ENCODE measurements around the gene ZNF646. TPM values are rescaled to one million over a fixed set of nuclear protein-coding genes. Genes with fewer than 3 reads are reported as not detected.

ZNF646 gene
- total RNA-seq, 2 experiments from 2014 or later, result 30.1 to 33.8 TPM

DNA sequence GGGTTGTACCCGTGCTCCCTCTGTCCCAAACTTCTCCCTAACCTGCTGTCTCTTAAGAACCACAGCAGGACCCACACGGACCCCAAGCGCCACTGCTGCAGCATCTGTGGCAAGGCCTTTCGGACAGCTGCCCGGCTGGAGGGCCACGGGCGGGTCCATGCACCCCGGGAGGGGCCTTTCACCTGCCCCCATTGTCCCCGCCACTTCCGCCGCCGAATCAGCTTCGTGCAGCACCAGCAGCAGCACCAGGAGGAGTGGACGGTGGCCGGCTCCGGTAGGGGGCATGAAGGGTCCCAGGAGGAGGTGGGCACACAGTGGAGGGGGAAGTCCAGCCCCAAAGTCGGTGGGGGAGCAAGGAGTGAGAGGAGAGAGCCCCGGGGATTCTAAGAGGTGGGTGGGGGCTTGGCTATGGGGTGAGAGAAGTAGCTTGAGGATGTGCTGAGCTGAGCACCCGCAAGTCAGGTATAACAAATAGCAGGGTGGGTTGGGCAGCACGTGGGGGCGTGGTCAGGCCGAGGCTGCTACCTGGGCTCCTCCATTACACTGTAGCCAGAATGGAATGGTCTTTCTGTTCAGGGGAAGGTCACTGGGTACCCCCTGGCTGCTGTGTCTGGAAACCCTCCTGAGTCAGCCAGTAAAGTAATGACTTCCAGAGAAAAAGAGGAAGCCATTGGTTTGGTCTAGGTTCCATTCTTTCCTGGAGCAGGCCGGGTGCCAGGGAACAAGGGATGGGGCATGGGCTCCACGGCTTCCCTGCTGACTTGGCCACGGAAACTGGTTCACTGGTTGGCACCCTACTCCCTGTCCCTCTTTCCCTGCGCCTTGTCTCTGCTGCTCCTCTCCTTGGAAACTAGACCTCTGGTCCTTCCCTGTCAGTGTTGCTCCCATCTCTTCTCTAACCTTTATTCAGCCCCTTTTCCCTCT lies 7.5 kb downstream of the ZNF646 start:
- no peaks in the 10 kb centered on the region for H3K4me1 ChIP-seq (ENCODE audit: insufficient read depth, low read length, poor library complexity, severe bottlenecking)
- H3K36me3 ChIP-seq (ENCODE audit: insufficient read depth, low read length), result peaks cover 75% of the 10 kb centered on the region
- TF ChIP-seq EZH2phosphoT487 (IDR thresholded peaks at IDR 0.05; ENCODE audit: borderline replicate concordance, low read depth, low read length), result no peak
- TF ChIP-seq CTCF (conservative IDR thresholded peaks at IDR 0.05; ENCODE audit: low read length), result no peak
- ChIA-PET POLR2A (no interaction called here), CTCF (ENCODE audit: unreplicated experiment) (no interaction called here)
- H3K79me2 ChIP-seq (ENCODE audit: insufficient read depth, low read depth, low read length), result no peaks in the 10 kb centered on the region
- no peak for DNase-seq (ENCODE audit: low spot score)
- no TSS peak for BruUV-seq (replicated peaks)
- no peaks in the 10 kb centered on the region for H3K9me3 ChIP-seq (ENCODE audit: low read length)
- no peak overlapping the region for H3K4me2 ChIP-seq (ENCODE audit: low read length)
- H3K9me2 ChIP-seq (ENCODE audit: insufficient read depth, low read length), result no peaks in the 10 kb centered on the region
- no peak overlapping the region for H2AFZ ChIP-seq (ENCODE audit: low read length)
- H4K20me1 ChIP-seq (ENCODE audit: insufficient read depth, low read length), result no peaks in the 10 kb centered on the region
- no peak overlapping the region for H3K27ac ChIP-seq (ENCODE audit: low read depth, low read length, poor library complexity, severe bottlenecking)
- intact Hi-C loops (cut with micrococcal nuclease; ENCODE audit: unreplicated experiment), result no loop called here
- H3K4me3 ChIP-seq (ENCODE audit: low read depth, low read length, poor library complexity, severe bottlenecking), result no peak overlapping the region

DNA sequence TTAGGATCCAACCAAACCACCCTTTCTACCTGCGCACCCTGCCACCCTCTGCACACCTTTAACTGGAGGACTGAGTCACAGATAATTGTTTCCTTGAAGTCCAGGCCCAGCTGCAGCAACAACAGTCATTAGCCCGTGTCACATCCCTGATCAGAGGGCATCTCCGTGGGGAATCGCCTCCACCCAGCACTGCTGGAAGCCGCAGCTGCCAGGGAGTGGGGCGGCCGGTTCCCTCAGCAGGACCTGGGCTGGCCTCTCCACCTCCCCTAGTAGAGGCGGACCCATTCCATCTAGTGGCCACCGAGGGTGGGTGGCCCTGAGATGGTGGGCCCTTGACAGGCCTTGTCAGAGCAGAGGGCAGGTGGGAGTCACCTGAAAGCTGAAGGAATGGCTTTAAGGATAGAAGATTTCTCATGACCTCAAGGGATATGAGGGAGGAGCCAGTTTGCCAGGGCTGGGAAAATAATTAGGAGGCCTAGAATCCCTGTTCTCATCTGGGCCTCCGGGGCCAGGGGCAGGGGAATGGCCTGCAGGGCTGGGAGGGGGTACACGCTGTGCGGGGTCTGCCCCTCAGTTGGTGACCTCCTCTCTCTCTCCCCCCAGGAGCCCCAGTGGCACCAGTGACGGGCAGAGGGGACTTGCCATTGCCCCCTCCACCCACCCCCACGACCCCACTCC lies 8.3 kb downstream of the ZNF646 start:
- no peaks in the 10 kb centered on the region for H3K9me3 ChIP-seq (ENCODE audit: low read length)
- no peaks in the 10 kb centered on the region for H3K79me2 ChIP-seq (ENCODE audit: insufficient read depth, low read depth, low read length)
- DNase-seq (ENCODE audit: low spot score), result no peak
- H3K4me1 ChIP-seq (ENCODE audit: insufficient read depth, low read length, poor library complexity, severe bottlenecking), result no peaks in the 10 kb centered on the region
- H3K4me3 ChIP-seq (ENCODE audit: low read depth, low read length, poor library complexity, severe bottlenecking), result no peak overlapping the region
- ChIA-PET CTCF (ENCODE audit: unreplicated experiment) (no interaction called here), POLR2A (no interaction called here)
- TF ChIP-seq CTCF (conservative IDR thresholded peaks at IDR 0.05; ENCODE audit: low read length) (no peak), EZH2phosphoT487 (IDR thresholded peaks at IDR 0.05; ENCODE audit: borderline replicate concordance, low read depth, low read length) (no peak)
- no peaks in the 10 kb centered on the region for H4K20me1 ChIP-seq (ENCODE audit: insufficient read depth, low read length)
- no peak overlapping the region for H3K4me2 ChIP-seq (ENCODE audit: low read length)
- H2AFZ ChIP-seq (ENCODE audit: low read length), result no peak overlapping the region
- BruUV-seq (replicated peaks), result no TSS peak
- peaks cover 74% of the 10 kb centered on the region for H3K36me3 ChIP-seq (ENCODE audit: insufficient read depth, low read length)
- no peaks in the 10 kb centered on the region for H3K9me2 ChIP-seq (ENCODE audit: insufficient read depth, low read length)
- intact Hi-C loops (cut with micrococcal nuclease; ENCODE audit: unreplicated experiment), result no loop called here
- no peak overlapping the region for H3K27ac ChIP-seq (ENCODE audit: low read depth, low read length, poor library complexity, severe bottlenecking)

GRCh38 chr16:31083081-31083480 lies 8.9 kb downstream of the ZNF646 start:
- BruUV-seq (replicated peaks), result no TSS peak
- H3K4me3 ChIP-seq (ENCODE audit: low read depth, low read length, poor library complexity, severe bottlenecking), result no peak overlapping the region
- H3K4me2 ChIP-seq (ENCODE audit: low read length), result no peak overlapping the region
- TF ChIP-seq EZH2phosphoT487 (IDR thresholded peaks at IDR 0.05; ENCODE audit: borderline replicate concordance, low read depth, low read length), result no peak
- TF ChIP-seq CTCF (conservative IDR thresholded peaks at IDR 0.05; ENCODE audit: low read length), result no peak
- intact Hi-C loops (cut with micrococcal nuclease; ENCODE audit: unreplicated experiment), result no loop called here
- ChIA-PET POLR2A (no interaction called here), CTCF (ENCODE audit: unreplicated experiment) (no interaction called here)
- DNase-seq (ENCODE audit: low spot score), result no peak
- H3K27ac ChIP-seq (ENCODE audit: low read depth, low read length, poor library complexity, severe bottlenecking), result no peak overlapping the region
- peaks cover 68% of the 10 kb centered on the region for H3K36me3 ChIP-seq (ENCODE audit: insufficient read depth, low read length)
- no peaks in the 10 kb centered on the region for H3K9me2 ChIP-seq (ENCODE audit: insufficient read depth, low read length)
- no peaks in the 10 kb centered on the region for H3K9me3 ChIP-seq (ENCODE audit: low read length)
- no peaks in the 10 kb centered on the region for H3K4me1 ChIP-seq (ENCODE audit: insufficient read depth, low read length, poor library complexity, severe bottlenecking)
- H4K20me1 ChIP-seq (ENCODE audit: insufficient read depth, low read length), result no peaks in the 10 kb centered on the region
- H2AFZ ChIP-seq (ENCODE audit: low read length), result no peak overlapping the region
- H3K79me2 ChIP-seq (ENCODE audit: insufficient read depth, low read depth, low read length), result no peaks in the 10 kb centered on the region
